ENCODE data around the gene CCS. TPM values are rescaled to one million over a fixed set of nuclear protein-coding genes. Genes with fewer than 3 reads are reported as not detected.

Gene CCS
- total and polyA plus RNA-seq, 9 of the 15 experiments (the other 6 are each of a cell fraction or from before 2014, with no cell fraction given), result 1.1 to 46.6 (median 26.8) TPM

GRCh38 chr11:66592457-66593302 is at the start of gene CCS, which contains the start of gene CCDC87 (continued):
- TF ChIP-seq, protein P1, sequence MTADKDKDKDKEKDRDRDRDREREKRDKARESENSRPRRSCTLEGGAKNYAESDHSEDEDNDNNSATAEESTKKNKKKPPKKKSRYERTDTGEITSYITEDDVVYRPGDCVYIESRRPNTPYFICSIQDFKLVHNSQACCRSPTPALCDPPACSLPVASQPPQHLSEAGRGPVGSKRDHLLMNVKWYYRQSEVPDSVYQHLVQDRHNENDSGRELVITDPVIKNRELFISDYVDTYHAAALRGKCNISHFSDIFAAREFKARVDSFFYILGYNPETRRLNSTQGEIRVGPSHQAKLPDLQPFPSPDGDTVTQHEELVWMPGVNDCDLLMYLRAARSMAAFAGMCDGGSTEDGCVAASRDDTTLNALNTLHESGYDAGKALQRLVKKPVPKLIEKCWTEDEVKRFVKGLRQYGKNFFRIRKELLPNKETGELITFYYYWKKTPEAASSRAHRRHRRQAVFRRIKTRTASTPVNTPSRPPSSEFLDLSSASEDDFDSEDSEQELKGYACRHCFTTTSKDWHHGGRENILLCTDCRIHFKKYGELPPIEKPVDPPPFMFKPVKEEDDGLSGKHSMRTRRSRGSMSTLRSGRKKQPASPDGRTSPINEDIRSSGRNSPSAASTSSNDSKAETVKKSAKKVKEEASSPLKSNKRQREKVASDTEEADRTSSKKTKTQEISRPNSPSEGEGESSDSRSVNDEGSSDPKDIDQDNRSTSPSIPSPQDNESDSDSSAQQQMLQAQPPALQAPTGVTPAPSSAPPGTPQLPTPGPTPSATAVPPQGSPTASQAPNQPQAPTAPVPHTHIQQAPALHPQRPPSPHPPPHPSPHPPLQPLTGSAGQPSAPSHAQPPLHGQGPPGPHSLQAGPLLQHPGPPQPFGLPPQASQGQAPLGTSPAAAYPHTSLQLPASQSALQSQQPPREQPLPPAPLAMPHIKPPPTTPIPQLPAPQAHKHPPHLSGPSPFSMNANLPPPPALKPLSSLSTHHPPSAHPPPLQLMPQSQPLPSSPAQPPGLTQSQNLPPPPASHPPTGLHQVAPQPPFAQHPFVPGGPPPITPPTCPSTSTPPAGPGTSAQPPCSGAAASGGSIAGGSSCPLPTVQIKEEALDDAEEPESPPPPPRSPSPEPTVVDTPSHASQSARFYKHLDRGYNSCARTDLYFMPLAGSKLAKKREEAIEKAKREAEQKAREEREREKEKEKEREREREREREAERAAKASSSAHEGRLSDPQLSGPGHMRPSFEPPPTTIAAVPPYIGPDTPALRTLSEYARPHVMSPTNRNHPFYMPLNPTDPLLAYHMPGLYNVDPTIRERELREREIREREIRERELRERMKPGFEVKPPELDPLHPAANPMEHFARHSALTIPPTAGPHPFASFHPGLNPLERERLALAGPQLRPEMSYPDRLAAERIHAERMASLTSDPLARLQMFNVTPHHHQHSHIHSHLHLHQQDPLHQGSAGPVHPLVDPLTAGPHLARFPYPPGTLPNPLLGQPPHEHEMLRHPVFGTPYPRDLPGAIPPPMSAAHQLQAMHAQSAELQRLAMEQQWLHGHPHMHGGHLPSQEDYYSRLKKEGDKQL (CRISPR knock-in tag; IDR thresholded peaks at IDR 0.05; ENCODE audit: borderline replicate concordance), result no peak
- TF ChIP-seq ZNF445 (CRISPR knock-in tag; IDR thresholded peaks at IDR 0.05; ENCODE audit: low read depth) (no peak), ZBED1 (IDR thresholded peaks at IDR 0.05) (0 out of 2 replicates have a peak, but pooled peaks have one; percentile 19), FOXJ2 (tag; IDR thresholded peaks at IDR 0.05) (peak; percentile 39; the same call in 1 of the 2 replicates), POU5F1 (IDR thresholded peaks at IDR 0.05; ENCODE audit: borderline replicate concordance, low read depth, low read length, partially characterized antibody) (no peak), GATAD2B (IDR thresholded peaks at IDR 0.05; ENCODE audit: borderline replicate concordance) (no peak), SAFB2 (IDR thresholded peaks at IDR 0.05; ENCODE audit: borderline replicate concordance, low read depth, low read length, severe bottlenecking) (no peak), ZNF76 (CRISPR knock-in tag; IDR thresholded peaks at IDR 0.05; ENCODE audit: borderline replicate concordance) (0 out of 2 replicates have a peak, but pooled peaks have one; percentile 60)
- TF ChIP-seq, protein P2, sequence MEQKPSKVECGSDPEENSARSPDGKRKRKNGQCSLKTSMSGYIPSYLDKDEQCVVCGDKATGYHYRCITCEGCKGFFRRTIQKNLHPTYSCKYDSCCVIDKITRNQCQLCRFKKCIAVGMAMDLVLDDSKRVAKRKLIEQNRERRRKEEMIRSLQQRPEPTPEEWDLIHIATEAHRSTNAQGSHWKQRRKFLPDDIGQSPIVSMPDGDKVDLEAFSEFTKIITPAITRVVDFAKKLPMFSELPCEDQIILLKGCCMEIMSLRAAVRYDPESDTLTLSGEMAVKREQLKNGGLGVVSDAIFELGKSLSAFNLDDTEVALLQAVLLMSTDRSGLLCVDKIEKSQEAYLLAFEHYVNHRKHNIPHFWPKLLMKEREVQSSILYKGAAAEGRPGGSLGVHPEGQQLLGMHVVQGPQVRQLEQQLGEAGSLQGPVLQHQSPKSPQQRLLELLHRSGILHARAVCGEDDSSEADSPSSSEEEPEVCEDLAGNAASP (IDR thresholded peaks at IDR 0.05), result no peak
